HFF-Myc (cell line): ENCODE measurements around the gene KRT35.

Experiments used
- DNase-seq: peaks from one replicate; pipeline ENCODE4 v3.0.0-alpha.2; 2011; ENCODE audit warnings: low read depth; ENCODE audit errors: extremely low read depth
- H3K4me3 ChIP-seq: replicated peaks from 2 replicates; pipeline ENCODE4 v1.5.1; 2011; ENCODE audit warnings: low read depth, mild to moderate bottlenecking, control low read depth, low read length
- CTCF ChIP-seq: IDR thresholded peaks from 2 replicates; pipeline ENCODE4 v1.5.1; 2012; ENCODE audit warnings: mild to moderate bottlenecking, low read depth, low read length, control low read depth; ENCODE audit errors: missing control alignments

Gene KRT35

DNA sequence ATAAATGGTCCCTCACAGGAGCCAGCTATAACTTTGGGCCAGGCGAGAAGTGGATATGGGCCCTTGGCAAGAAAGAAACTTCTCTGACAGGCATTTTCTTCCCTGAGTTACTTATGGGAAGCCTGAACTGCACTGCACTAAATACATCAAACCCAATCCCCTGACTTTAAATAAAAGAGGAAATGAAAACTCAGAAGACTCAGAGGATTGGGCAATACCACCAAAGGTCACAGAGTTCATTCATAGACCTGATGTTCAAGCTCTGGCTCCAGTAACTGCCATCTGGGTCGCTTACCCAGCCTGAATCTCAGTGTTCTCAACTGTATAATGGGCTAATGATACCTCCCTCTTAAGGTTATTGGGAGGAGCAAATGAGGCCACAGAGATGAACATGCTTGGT is 815 bp downstream of the KRT35 start:
- no peak for TF ChIP-seq CTCF
- H3K4me3 ChIP-seq, result no peak overlapping the region
- DNase-seq, result no peak

GRCh38 chr17:41478237-41478636 is 2.7 kb downstream of the KRT35 start:
- DNase-seq, result no peak
- H3K4me3 ChIP-seq, result no peak overlapping the region
- TF ChIP-seq CTCF, result no peak

- no peak for TF ChIP-seq CTCF
- no peak overlapping the region for H3K4me3 ChIP-seq
- DNase-seq, result no peak
These were observed 3.8 kb downstream of the KRT35 start for GRCh38 chr17:41476866-41477815.

- no peak for DNase-seq
- no peak for TF ChIP-seq CTCF
- no peak overlapping the region for H3K4me3 ChIP-seq
These were observed 5.5 kb downstream of the KRT35 start for GRCh38 chr17:41475421-41475820.

- TF ChIP-seq CTCF, result no peak
- no peak for DNase-seq
- H3K4me3 ChIP-seq, result no peak overlapping the region
These were observed 6.1 kb downstream of the KRT35 start for GRCh38 chr17:41474863-41475262.

- no peak for DNase-seq
- TF ChIP-seq CTCF, result no peak
- H3K4me3 ChIP-seq, result no peak overlapping the region
These were observed 12.6 kb downstream of the KRT35 start for GRCh38 chr17:41468346-41468745.
